Mucosa of stomach (tissue), 1 donor: ENCODE results near the gene PARVA.

Experiments used
- H3K27me3 ChIP-seq: one replicate; pipeline ENCODE4 v1.7.0; 2013; ENCODE audit warnings: mild to moderate bottlenecking, low read length; ENCODE audit not compliant: control insufficient read depth, insufficient read depth
- H3K36me3 ChIP-seq: one replicate; pipeline ENCODE4 v1.7.0; 2013; ENCODE audit warnings: low read length; ENCODE audit not compliant: control insufficient read depth, insufficient read depth
- H3K4me1 ChIP-seq: one replicate; pipeline ENCODE4 v1.7.0; 2013; ENCODE audit warnings: mild to moderate bottlenecking, low read length; ENCODE audit not compliant: control insufficient read depth, insufficient read depth
- H3K4me3 ChIP-seq: one replicate; pipeline ENCODE4 v1.7.0; 2013; ENCODE audit warnings: low read length
- H3K9ac ChIP-seq: one replicate; pipeline ENCODE4 v1.7.0; 2013; ENCODE audit warnings: mild to moderate bottlenecking, low read length, moderate library complexity
- H3K9me3 ChIP-seq: one replicate; pipeline ENCODE4 v1.7.0; 2013; ENCODE audit warnings: mild to moderate bottlenecking, low read length, moderate library complexity; ENCODE audit not compliant: control insufficient read depth
- donor health status: Pancreatic carcinoma.

PARVA gene

DNA sequence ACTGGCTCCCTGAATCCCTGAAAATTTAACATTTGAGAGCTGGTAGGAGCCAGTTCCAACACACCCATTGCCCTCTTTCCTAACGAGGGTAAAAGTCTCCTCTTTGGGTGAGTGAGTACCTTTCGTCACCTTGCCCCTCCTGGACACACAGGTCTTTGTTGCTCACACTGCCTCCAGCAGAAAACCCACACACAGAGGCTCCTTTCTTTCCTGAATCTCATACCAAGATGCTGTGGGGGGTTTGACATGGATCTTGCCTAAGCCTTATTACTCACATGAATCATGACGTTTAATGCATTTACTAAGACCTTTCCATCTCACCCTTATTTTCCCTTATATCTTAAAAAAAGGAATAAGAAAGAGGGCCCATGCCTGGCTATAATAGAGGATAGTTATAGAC is 53.0 kb downstream of the PARVA start:
- H3K36me3 ChIP-seq = no peaks in the 10 kb centered on the region
- H3K9ac ChIP-seq = no peak overlapping the region
- H3K9me3 ChIP-seq = no peaks in the 10 kb centered on the region
- H3K27me3 ChIP-seq = no peaks in the 10 kb centered on the region
- H3K4me1 ChIP-seq = peaks cover 32% of the 10 kb centered on the region
- H3K4me3 ChIP-seq = no peak overlapping the region

DNA sequence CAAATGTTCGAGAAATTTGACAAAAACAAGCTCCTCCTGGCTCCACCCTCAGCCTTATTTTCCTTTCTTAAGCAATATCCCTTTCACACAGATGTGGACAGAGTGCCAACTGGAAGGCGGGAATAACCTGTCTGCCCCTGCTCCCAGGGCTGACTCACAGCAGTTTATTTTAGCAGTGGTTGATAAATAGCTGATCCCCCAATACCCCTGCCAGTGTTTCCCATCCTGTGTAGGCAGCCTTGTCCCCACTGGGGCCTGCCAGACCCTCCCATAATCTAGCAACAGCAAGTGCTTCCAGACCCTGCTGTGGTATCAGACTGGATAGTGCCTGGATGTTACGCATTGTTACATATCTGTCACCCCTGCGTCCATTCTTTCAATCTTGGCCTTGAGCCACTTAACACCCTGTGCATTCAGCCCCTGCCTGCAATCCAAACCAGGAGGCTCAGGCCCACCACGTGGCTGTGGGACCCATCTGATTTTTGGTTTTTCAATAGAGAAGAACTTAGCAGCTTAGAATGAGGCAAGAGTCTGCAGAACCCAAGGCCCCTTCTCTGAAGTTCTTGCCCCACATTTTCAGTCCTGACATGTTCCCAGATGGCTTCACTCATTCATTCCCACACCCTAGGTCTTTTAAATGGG is 53.7 kb downstream of the PARVA start:
- Histone ChIP-seq H3K4me1 (peaks cover 32% of the 10 kb centered on the region), H3K27me3 (no peaks in the 10 kb centered on the region), H3K4me3 (no peak overlapping the region), H3K36me3 (no peaks in the 10 kb centered on the region), H3K9ac (no peak overlapping the region), H3K9me3 (no peaks in the 10 kb centered on the region)

DNA sequence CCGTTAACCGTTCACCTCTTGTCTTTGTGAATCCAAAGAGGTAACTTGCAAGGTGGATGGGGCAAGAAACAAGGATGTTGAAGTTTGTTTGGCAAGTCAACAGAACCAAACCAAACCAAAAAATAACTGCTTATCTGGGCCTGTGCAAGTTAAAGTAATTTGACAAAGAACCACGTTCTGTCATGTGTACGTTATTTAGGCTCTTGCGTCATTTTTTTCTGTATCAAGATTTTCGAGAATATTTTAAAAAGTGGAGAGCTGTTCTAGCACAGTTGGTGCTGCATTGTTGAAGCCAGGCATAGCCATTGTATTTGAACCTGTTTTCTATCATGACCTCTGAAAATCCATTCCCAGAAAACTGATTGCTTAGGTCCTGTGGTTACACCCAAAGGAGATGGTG is 55.1 kb downstream of the PARVA start:
- H3K9ac ChIP-seq = no peak overlapping the region
- peaks cover 32% of the 10 kb centered on the region for H3K4me1 ChIP-seq

GRCh38 chr11:12433121-12433520 is 55.8 kb downstream of the PARVA start:
- H3K9me3 ChIP-seq = no peaks in the 10 kb centered on the region
- no peak overlapping the region for H3K9ac ChIP-seq
- peaks cover 32% of the 10 kb centered on the region for H3K4me1 ChIP-seq
- H3K4me3 ChIP-seq = no peak overlapping the region
- no peaks in the 10 kb centered on the region for H3K27me3 ChIP-seq
- no peaks in the 10 kb centered on the region for H3K36me3 ChIP-seq

More for the DNA sequence above, 55.1 kb downstream of the PARVA start:
- no peaks in the 10 kb centered on the region for H3K27me3 ChIP-seq
- H3K4me3 ChIP-seq = no peak overlapping the region
- H3K9me3 ChIP-seq = no peaks in the 10 kb centered on the region
- H3K36me3 ChIP-seq = no peaks in the 10 kb centered on the region

DNA sequence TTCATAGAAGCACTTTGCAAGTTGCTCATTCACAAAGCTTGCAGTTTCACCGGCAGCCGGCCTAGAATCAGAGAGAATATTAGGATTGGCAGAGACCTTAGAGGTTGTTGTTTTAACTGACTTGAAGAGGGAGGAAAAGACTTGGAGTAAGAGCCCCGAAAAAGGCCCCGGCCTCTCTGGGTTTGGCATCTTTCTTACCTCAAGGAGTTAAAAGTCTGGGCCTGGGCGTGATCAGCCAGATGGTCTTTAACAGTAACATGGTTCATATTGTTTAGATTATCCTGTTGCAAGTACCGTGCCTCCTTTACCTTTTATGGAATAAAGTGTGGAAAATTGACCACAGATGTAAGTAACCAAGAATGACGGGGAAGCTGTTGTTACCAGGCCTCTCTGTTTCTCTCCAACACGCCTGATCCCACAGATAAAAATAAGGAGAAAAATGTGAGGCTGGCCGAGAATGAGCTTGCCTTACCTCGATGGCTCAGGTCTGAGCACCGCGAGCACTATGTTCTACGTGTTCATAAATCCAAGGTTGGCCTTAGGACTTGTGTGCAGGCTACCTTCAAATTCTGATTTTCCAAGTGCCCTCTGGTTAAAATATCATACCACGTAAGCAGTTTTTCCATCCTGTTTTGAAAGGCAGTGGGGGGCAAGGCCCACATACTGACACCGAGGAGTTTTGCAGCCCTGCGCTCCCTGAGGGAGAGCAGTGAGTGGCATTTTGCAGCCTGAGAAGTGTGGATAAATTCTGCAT is 56.4 kb downstream of the PARVA start:
- no peaks in the 10 kb centered on the region for H3K27me3 ChIP-seq
- peaks cover 33% of the 10 kb centered on the region for H3K4me1 ChIP-seq
- H3K36me3 ChIP-seq = no peaks in the 10 kb centered on the region
- H3K4me3 ChIP-seq = no peak overlapping the region
- no peaks in the 10 kb centered on the region for H3K9me3 ChIP-seq
- peak overlapping the region; percentile 42 for H3K9ac ChIP-seq

GRCh38 chr11:12434325-12434654 is 56.9 kb downstream of the PARVA start:
- H3K9me3 ChIP-seq = no peaks in the 10 kb centered on the region
- H3K36me3 ChIP-seq = no peaks in the 10 kb centered on the region
- no peaks in the 10 kb centered on the region for H3K27me3 ChIP-seq
- H3K4me1 ChIP-seq = peaks cover 38% of the 10 kb centered on the region
- H3K4me3 ChIP-seq = no peak overlapping the region
- peak overlapping the region; percentile 42 for H3K9ac ChIP-seq

DNA sequence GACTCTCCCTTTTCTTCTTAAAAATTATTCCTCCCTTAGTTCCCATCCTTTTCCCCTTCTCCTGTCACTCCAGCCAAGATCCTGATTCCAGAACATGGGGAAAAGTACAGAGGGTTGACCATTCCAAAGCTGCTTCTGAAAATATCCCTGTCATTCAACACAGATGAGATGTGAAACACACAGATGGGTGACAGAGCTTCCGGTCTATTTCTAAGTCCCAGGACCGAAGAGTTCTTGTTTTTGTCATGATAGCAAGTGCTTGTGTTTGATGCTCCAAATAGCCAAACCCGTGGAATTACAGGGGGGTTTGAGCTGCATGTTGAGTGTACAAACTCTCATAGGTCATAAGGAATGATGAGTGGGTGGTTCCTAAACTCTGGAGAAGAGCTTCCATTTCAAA is 57.9 kb downstream of the PARVA start:
- H3K9me3 ChIP-seq = no peaks in the 10 kb centered on the region
- H3K4me3 ChIP-seq = no peak overlapping the region
- no peak overlapping the region for H3K9ac ChIP-seq
- no peaks in the 10 kb centered on the region for H3K36me3 ChIP-seq
- H3K4me1 ChIP-seq = peaks cover 44% of the 10 kb centered on the region
- no peaks in the 10 kb centered on the region for H3K27me3 ChIP-seq

DNA sequence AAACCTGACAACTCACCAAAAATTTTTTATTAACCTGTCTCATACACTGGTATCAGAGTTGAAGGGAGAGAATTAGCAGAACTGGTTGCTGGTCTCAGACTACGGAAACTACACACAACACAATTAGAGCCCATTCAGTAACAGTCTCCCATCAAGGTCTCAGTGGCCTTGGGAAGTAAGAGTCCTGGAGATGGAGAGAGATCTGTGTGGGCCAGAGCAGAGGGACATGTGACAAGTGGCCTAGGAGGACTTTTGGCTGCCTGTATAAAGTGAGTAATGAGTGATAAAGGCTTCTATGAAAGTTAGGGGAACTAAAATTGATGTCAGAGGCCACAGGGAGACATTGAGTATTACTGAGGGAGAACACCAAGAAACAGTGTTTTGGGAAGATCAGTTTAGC is 58.9 kb downstream of the PARVA start:
- Histone ChIP-seq H3K4me1 (peaks cover 34% of the 10 kb centered on the region), H3K36me3 (no peaks in the 10 kb centered on the region), H3K4me3 (no peak overlapping the region), H3K9me3 (no peaks in the 10 kb centered on the region), H3K9ac (no peak overlapping the region), H3K27me3 (no peaks in the 10 kb centered on the region)

DNA sequence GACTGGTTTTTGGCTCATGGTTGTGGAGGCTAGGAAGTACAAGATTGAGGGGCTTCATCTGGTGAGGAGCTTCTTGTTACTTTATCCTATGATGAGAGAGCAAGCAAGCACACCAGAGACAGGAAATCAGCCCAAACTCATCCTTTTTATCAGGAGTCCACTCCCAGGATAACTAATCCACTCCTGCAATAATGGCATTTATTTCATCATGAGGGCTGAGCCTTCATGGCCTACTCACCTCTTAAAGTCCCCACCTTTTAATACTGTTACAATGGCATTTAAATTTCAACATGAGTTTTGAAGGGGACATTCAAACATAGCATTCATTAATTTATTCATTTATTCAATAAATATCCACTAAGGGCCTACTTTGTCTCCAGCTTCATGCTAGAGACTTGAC is 60.9 kb downstream of the PARVA start:
- no peaks in the 10 kb centered on the region for H3K36me3 ChIP-seq
- peaks cover 25% of the 10 kb centered on the region for H3K4me1 ChIP-seq
- no peaks in the 10 kb centered on the region for H3K27me3 ChIP-seq
- no peaks in the 10 kb centered on the region for H3K9me3 ChIP-seq
- H3K9ac ChIP-seq = no peak overlapping the region
- H3K4me3 ChIP-seq = no peak overlapping the region

DNA sequence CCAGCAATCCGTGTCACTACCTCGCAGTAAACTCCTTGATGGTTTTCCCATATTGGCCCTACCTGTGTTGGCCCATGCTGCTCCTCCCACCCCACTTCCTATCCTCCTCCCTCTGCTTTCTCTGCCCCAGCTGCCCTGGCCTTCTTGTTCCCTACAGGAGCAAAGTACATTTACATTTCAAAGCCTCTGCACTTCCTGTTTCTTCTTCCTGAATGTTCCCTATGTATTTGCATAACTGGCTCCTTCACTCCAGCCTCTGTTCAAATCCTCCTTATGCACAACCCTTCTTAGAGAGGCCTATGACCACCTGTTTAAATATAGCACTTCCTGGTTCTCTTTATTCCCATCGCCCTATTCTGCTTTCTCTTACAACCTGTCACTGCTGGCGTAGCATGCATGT is 62.2 kb downstream of the PARVA start:
- Histone ChIP-seq H3K4me1 (peaks cover 17% of the 10 kb centered on the region), H3K9ac (no peak overlapping the region), H3K9me3 (no peaks in the 10 kb centered on the region), H3K36me3 (no peaks in the 10 kb centered on the region), H3K27me3 (no peaks in the 10 kb centered on the region), H3K4me3 (no peak overlapping the region)

DNA sequence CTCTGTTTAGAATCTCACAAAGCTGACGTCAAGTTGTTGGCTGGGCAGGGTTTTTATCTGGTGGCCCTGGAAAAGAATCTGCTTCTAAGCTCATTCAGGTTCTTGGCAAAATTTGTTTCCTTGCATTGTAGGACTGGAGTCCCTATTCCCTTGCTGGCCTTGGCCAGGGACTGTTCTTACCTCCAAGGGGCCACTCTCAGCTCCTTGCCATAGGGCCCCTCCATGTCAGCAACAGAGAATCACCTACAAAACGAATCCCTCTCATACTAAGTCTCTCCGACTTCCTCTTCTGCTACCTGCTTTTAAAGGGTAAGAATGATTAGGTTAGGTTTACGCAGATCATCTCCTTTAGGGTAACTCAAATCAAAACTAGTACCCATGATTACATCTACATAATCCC is 63.2 kb downstream of the PARVA start:
- no peak overlapping the region for H3K4me3 ChIP-seq
- no peaks in the 10 kb centered on the region for H3K36me3 ChIP-seq
- H3K27me3 ChIP-seq = no peaks in the 10 kb centered on the region
- H3K9me3 ChIP-seq = no peaks in the 10 kb centered on the region
- H3K9ac ChIP-seq = no peak overlapping the region
- H3K4me1 ChIP-seq = peaks cover 14% of the 10 kb centered on the region

DNA sequence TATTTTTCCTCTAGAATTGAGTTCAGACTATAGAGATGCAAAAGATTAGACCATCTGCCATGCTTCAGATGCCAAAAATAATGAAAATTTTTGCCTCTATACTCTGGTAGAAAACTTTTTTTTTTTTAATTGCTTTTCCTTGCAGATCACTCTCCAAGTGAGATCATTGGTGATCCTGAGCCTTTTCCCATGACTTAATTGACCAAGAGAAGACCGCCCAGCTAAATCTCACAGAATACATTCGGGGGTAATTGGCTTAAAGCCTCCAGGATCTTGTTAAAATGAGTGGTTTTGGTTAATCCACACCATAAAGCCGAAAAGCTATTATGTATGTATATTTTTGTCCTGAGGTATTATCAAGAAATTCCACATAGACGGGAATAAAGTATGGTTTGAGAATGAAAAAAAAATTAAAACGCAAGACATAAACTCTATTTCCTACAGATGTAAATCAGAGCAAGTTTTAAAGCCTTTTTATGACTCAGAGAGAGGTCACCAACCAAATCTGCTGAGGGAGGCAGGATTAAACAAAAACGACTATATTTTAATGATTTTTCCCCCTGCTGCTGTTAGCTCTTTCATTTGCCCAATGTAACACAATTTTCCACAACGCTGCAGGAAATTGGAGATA is 64.0 kb downstream of the PARVA start:
- H3K9ac ChIP-seq = no peak overlapping the region
- no peaks in the 10 kb centered on the region for H3K36me3 ChIP-seq
- H3K9me3 ChIP-seq = no peaks in the 10 kb centered on the region
- peaks cover 14% of the 10 kb centered on the region for H3K4me1 ChIP-seq
- H3K4me3 ChIP-seq = no peak overlapping the region
- no peaks in the 10 kb centered on the region for H3K27me3 ChIP-seq
